HG03432 (cell line): Measurements from ENCODE around the gene PCBD1.

Experiments used
- ATAC-seq: cut with Tn5 transposase; IDR thresholded peaks from one replicate; pipeline ENCODE4 v1.9.1; 2021; ENCODE audit warnings: mild to moderate bottlenecking, moderate library complexity; ENCODE audit not compliant: unreplicated experiment

The PCBD1 gene

GRCh38 chr10:70840836-70841235, 47.5 kb downstream of the PCBD1 start:
- no peak for ATAC-seq

DNA sequence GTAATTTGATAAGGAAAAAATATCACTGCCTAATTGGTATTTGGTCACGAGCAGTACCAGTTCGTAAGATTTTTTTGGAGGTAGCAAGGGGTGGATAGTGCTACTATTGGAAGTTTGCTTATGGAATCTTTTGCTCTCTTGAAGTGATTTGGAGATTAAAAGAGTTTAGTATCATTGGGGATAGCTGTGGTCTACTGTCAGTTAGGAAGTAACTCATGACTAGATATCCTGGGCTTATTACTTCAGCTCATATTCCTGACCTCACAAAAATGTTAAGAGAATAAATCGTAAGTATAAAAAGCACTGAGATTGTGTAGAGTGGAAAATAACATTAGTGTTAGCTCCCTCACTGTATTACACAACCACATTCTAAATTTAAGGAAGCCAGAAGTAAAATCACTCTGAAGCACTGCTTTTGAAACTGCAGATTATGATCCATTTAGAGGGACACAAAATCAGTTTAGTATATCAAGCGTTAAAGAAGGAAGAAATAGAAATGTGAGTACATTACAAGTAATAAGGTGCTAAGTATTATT, 50.0 kb downstream of the PCBD1 start:
- ATAC-seq = no peak

DNA sequence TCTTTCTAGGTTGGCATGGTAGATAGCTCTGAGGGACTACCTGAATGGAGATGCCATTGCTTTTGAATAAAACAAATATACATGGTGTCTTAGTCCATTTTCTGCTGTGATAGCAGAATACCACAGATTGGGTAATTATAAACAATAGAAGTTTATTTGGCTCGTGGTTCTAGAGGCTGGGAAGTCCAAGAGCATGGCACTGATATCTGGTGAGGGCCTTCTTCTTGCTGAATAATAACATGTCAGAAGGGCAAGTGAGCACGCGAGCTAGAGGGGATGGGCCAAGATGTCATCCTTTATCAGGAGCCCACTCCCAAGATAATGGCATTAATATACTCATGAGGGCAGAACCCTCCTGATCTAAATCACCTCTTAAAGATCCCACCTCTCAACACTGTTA, 50.7 kb downstream of the PCBD1 start:
- no peak for ATAC-seq

GRCh38 chr10:70836319-70836718, 52.0 kb downstream of the PCBD1 start:
- ATAC-seq = no peak

- no peak for ATAC-seq
These were observed 53.8 kb downstream of the PCBD1 start for GRCh38 chr10:70834441-70835151.

DNA sequence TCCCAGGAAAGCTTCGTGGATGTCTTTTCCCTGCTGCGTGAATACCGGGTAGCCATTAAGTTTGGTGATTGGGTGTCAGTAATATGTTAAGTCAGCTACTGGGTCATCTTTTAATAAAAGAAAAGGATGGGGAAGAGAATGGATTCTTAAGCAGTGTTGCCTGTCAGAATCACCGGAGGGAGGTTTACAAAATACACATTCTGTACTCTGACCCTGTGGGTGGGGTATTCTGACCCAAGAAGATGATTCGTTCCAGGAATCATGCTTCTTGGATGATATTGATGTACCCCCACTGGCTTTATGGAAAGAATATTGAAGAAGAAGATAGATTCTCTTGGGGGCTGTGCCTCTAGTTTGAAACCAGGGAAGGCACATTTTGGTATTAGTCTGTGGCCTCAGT, 54.3 kb downstream of the PCBD1 start:
- no peak for ATAC-seq

GRCh38 chr10:70833601-70834000, 54.8 kb downstream of the PCBD1 start:
- ATAC-seq = no peak
